ENCODE measurements around the gene BRINP1. TPM values are rescaled to one million over a fixed set of nuclear protein-coding genes. Genes with fewer than 3 reads are reported as not detected.

Gene BRINP1
- total RNA-seq, 1 experiment from 2014 or later = not detected

GRCh38 chr9:119215651-119216050 is 153.6 kb downstream of the BRINP1 start:
- intact Hi-C loops (cut with micrococcal nuclease; ENCODE audit: unreplicated experiment) = no loop called here
- no peaks in the 10 kb centered on the region for H3K36me3 ChIP-seq (ENCODE audit: control insufficient read depth, insufficient read depth, low read length)
- no peaks in the 10 kb centered on the region for H3K4me1 ChIP-seq (ENCODE audit: control insufficient read depth, insufficient read depth, low read length)
- no peak for ATAC-seq
- in situ Hi-C loops (cut with HindIII; ENCODE audit: low pct_unique_long_range_greater_than_20kb, low sequenced_read_pairs) = no loop called here
- CTCF ChIA-PET = no interaction called here
- no TSS peak for BruUV-seq (replicated peaks)
- H3K9me3 ChIP-seq (ENCODE audit: control insufficient read depth, insufficient read depth, low read depth, low read length) = no peaks in the 10 kb centered on the region
- H3K27me3 ChIP-seq (ENCODE audit: control insufficient read depth, insufficient read depth, low read length) = no peaks in the 10 kb centered on the region
- H3K4me3 ChIP-seq (ENCODE audit: low read depth in 2 of 2, low read length in 2 of 2) = no peak overlapping the region
- H3K27ac ChIP-seq (ENCODE audit: low read length) = no peak overlapping the region
- POLR2A ChIA-PET = no interaction called here
- TF ChIP-seq SIN3A (IDR thresholded peaks at IDR 0.05; ENCODE audit: borderline replicate concordance, insufficient read depth, low read depth, low read length) (no peak), CTCF (IDR thresholded peaks at IDR 0.05) (no peak), POLR2AphosphoS5 (IDR thresholded peaks at IDR 0.05; ENCODE audit: low read depth, low read length) (no peak), REST (IDR thresholded peaks at IDR 0.05; ENCODE audit: insufficient read depth in 1 of 2, low read depth in 2 of 2, low read length in 1 of 2) (no peak), TCF7L2 (IDR thresholded peaks at IDR 0.05; ENCODE audit: low read depth, low read length) (no peak)
- DNase-seq (ENCODE audit: low read depth, low spot score) = no peak

- no peaks in the 10 kb centered on the region for H3K27me3 ChIP-seq (ENCODE audit: control insufficient read depth, insufficient read depth, low read length)
- no peak overlapping the region for H3K4me3 ChIP-seq (ENCODE audit: low read depth in 2 of 2, low read length in 2 of 2)
- in situ Hi-C loops (cut with HindIII; ENCODE audit: low pct_unique_long_range_greater_than_20kb, low sequenced_read_pairs) = no loop called here
- ATAC-seq (no peak), DNase-seq (ENCODE audit: low read depth, low spot score) (no peak)
- H3K9me3 ChIP-seq (ENCODE audit: control insufficient read depth, insufficient read depth, low read depth, low read length) = no peaks in the 10 kb centered on the region
- no peaks in the 10 kb centered on the region for H3K36me3 ChIP-seq (ENCODE audit: control insufficient read depth, insufficient read depth, low read length)
- H3K27ac ChIP-seq (ENCODE audit: low read length) = no peak overlapping the region
- CTCF ChIA-PET = no interaction called here
- POLR2A ChIA-PET = no interaction called here
- TF ChIP-seq REST (IDR thresholded peaks at IDR 0.05; ENCODE audit: insufficient read depth in 1 of 2, low read depth in 2 of 2, low read length in 1 of 2) (no peak), CTCF (IDR thresholded peaks at IDR 0.05) (no peak), TCF7L2 (IDR thresholded peaks at IDR 0.05; ENCODE audit: low read depth, low read length) (no peak), SIN3A (IDR thresholded peaks at IDR 0.05; ENCODE audit: borderline replicate concordance, insufficient read depth, low read depth, low read length) (no peak), POLR2AphosphoS5 (IDR thresholded peaks at IDR 0.05; ENCODE audit: low read depth, low read length) (no peak)
- no peaks in the 10 kb centered on the region for H3K4me1 ChIP-seq (ENCODE audit: control insufficient read depth, insufficient read depth, low read length)
- no TSS peak for BruUV-seq (replicated peaks)
- intact Hi-C loops (cut with micrococcal nuclease; ENCODE audit: unreplicated experiment) = no loop called here
These were observed 155.8 kb downstream of the BRINP1 start for GRCh38 chr9:119213471-119213870.

Data from Panc1 (cell line).